Endothelial cell of umbilical vein (primary cell): ENCODE results near the gene SULT1A2. TPM values are rescaled to one million over a fixed set of nuclear protein-coding genes. Genes with fewer than 3 reads are reported as not detected.

Experiments
- BruUV-seq: library from RNA; stranded (reverse); fragments of 400-500 nt; replicated peaks from 2 replicates; lab custom pipeline; 2021; lab: Mats Ljungman, UMichigan
- CTCF ChIA-PET: fragments of 300-600, 350-600 bp; sonication (Branson Sonifier 250); formaldehyde crosslinking; loops from one replicate; lab custom pipeline; 2021; ENCODE audit warnings: antibody characterized with exemption, inconsistent platforms; lab: Charles Lee
- POLR2A ChIA-PET: fragments of 300-600, 350-600 bp; sonication (Branson Sonifier 250); formaldehyde crosslinking; loops from one replicate; lab custom pipeline; 2021; ENCODE audit warnings: antibody characterized with exemption, inconsistent platforms; lab: Charles Lee
- DNase-seq: peaks from one replicate; pipeline ENCODE4 v3.0.0-alpha.2; 2011; ENCODE audit warnings: low read depth, low spot score
- FAIRE-seq: peaks from 2 replicates; lab custom pipeline; 2011; peaks lifted over from hg19 to GRCh38; lab: Jason Lieb, UNC
- H2AFZ ChIP-seq: 2 replicates; pipeline ENCODE4 v1.6.0; 2012; ENCODE audit warnings: low read depth, low read length, control low read depth, inconsistent platforms
- H3K27ac ChIP-seq: 2 replicates; pipeline ENCODE4 v1.5.1; 2011; ENCODE audit warnings: low read depth, mild to moderate bottlenecking, control low read depth, low read length, moderate library complexity; ENCODE audit not compliant: insufficient read depth
- H3K27me3 ChIP-seq, 2 experiments: 2 replicates each; pipeline versions ENCODE4 v1.6.0 to v1.6.1; 2011; ENCODE audit warnings: low read length in 2 of 2, mixed read lengths in 1 of 2; ENCODE audit not compliant: control insufficient read depth in 2 of 2, insufficient read depth in 2 of 2
- H3K36me3 ChIP-seq, 2 experiments: 2 replicates in 1 of 2; 3 replicates in 1 of 2; pipeline ENCODE4 v1.5.1; 2011; ENCODE audit warnings: low read length in 2 of 2, mild to moderate bottlenecking in 1 of 2, moderate library complexity in 1 of 2; ENCODE audit not compliant: control insufficient read depth in 2 of 2, insufficient read depth in 2 of 2; ENCODE audit errors: extremely low read depth in 1 of 2
- H3K4me1 ChIP-seq: 3 replicates; pipeline ENCODE4 v1.5.1; 2011; ENCODE audit warnings: mild to moderate bottlenecking, low read length; ENCODE audit not compliant: control insufficient read depth, insufficient read depth; ENCODE audit errors: extremely low read depth
- H3K4me2 ChIP-seq: 2 replicates; pipeline ENCODE4 v1.6.1; 2011; ENCODE audit warnings: low read length, control low read depth, mixed read lengths; ENCODE audit not compliant: insufficient read depth
- H3K4me3 ChIP-seq, 3 experiments: fragments of 200-600 bp in 1 of 3; sonication (generic), shearing (Covaris generic) in 1 of 3; replicated peaks in 1 of 3; 2 replicates each; pipeline ENCODE4 v1.5.1; 2011 to 2016; ENCODE audit warnings: control low read depth in 3 of 3, low read length in 3 of 3, mild to moderate bottlenecking in 2 of 3, inconsistent platforms in 1 of 3, low read depth in 1 of 3, moderate library complexity in 1 of 3; ENCODE audit not compliant: insufficient read depth in 1 of 3
- H3K79me2 ChIP-seq: 2 replicates; pipeline ENCODE4 v1.6.0; 2012; ENCODE audit warnings: low read length, inconsistent platforms; ENCODE audit not compliant: control insufficient read depth, insufficient read depth
- H3K9ac ChIP-seq: replicated peaks from 2 replicates; pipeline ENCODE3; 2011; ENCODE audit warnings: low read length, control low read depth; ENCODE audit not compliant: insufficient read depth; ENCODE audit errors: extremely low read depth
- H3K9me1 ChIP-seq: replicated peaks from 3 replicates; pipeline ENCODE4 v1.6.0; 2011; ENCODE audit warnings: mild to moderate bottlenecking, low read length; ENCODE audit not compliant: control insufficient read depth, insufficient read depth; ENCODE audit errors: extremely low read depth
- H3K9me3 ChIP-seq: replicated peaks from 2 replicates; pipeline ENCODE4 v1.5.1; 2012; ENCODE audit warnings: low read length, inconsistent platforms; ENCODE audit not compliant: control insufficient read depth, insufficient read depth
- H4K20me1 ChIP-seq: replicated peaks from 2 replicates; pipeline ENCODE3; 2011; ENCODE audit warnings: mild to moderate bottlenecking, low read length; ENCODE audit not compliant: control insufficient read depth, insufficient read depth; ENCODE audit errors: extremely low read depth
- CTCF ChIP-seq, 2 donors: IDR thresholded peaks; 1 replicate in 1 of 2; 2 replicates in 1 of 2; pipeline ENCODE4 v1.5.1; 2011; ENCODE audit warnings: low read length in 2 of 2, mild to moderate bottlenecking in 2 of 2, moderate library complexity in 2 of 2, control low read depth in 1 of 2, inconsistent platforms in 1 of 2, low read depth in 1 of 2; ENCODE audit not compliant: insufficient read depth in 1 of 2; ENCODE audit errors: extremely low read depth in 1 of 2
- EZH2 ChIP-seq: IDR thresholded peaks from 2 replicates; pipeline ENCODE4 v1.6.1; 2012; ENCODE audit warnings: borderline replicate concordance, low read depth, mild to moderate bottlenecking, moderate library complexity, low read length, inconsistent platforms; ENCODE audit not compliant: severe bottlenecking
- FOS ChIP-seq: IDR thresholded peaks from 2 replicates; pipeline ENCODE4 v1.6.1; 2011; ENCODE audit warnings: mild to moderate bottlenecking, low read length, moderate library complexity, borderline replicate concordance; ENCODE audit not compliant: insufficient read depth
- GATA2 ChIP-seq: IDR thresholded peaks from 2 replicates; pipeline ENCODE4 v1.7.0; 2011; ENCODE audit warnings: low read depth, mild to moderate bottlenecking, moderate library complexity, mixed read lengths, low read length; ENCODE audit not compliant: insufficient read length, insufficient read depth
- JUN ChIP-seq: IDR thresholded peaks from 2 replicates; pipeline ENCODE4 v1.6.1; 2011; ENCODE audit warnings: borderline replicate concordance, low read depth; ENCODE audit not compliant: insufficient read length, insufficient read depth
- MAX ChIP-seq: IDR thresholded peaks from 2 replicates; pipeline ENCODE4 v1.6.1; 2011; ENCODE audit not compliant: insufficient read depth, insufficient read length
- MYC ChIP-seq: IDR thresholded peaks from one replicate; pipeline ENCODE4 v1.6.1; 2011; ENCODE audit warnings: mild to moderate bottlenecking, low read depth, low read length
- POLR2A ChIP-seq: IDR thresholded peaks from 2 replicates; pipeline ENCODE4 v1.6.1; 2012; ENCODE audit warnings: low read depth, mild to moderate bottlenecking, control low read depth, low read length
- POLR2AphosphoS5 ChIP-seq: IDR thresholded peaks from 2 replicates; pipeline ENCODE4 v1.6.1; 2012; ENCODE audit warnings: low read depth, mild to moderate bottlenecking, control low read depth, low read length, moderate library complexity; ENCODE audit not compliant: insufficient read depth
- dilution Hi-C: fragments of 300-500 bp; cut with MboI; formaldehyde crosslinking; loops from one replicate; pipeline ENCODE4 v1.15.0; 2019; ENCODE audit warnings: low sequenced_read_pairs; ENCODE audit not compliant: extremely low pct_ligation_motif_present
- intact Hi-C: fragments of 100-400 bp; cut with micrococcal nuclease; formaldehyde crosslinking; loops from one replicate; pipeline ENCODE4 v1.10.0; 2022
- polyA plus RNA-seq, 4 experiments: library from polyadenylated mRNA; depleted of rRNA in 3 of 4; stranded (reverse) in 3 of 4; unstranded in 1 of 4; fragments of >200 nt; gene quantifications; 2 replicates each; pipeline versions ENCODE4 v1.2.1 to v1.2.3, GENCODE V29; 2011 to 2012; ENCODE audit warnings: missing spikeins in 1 of 4
- total RNA-seq: library from RNA; stranded (reverse); gene quantifications from 2 replicates; pipeline ENCODE4 v1.2.3, GENCODE V29; 2021

The SULT1A2 gene
- total and polyA plus RNA-seq, 2 donors (not counting 3 experiments of a cell fraction or from before 2014, with no cell fraction given): not detected

GRCh38 chr16:28554634-28555423 lies 42.0 kb downstream of the SULT1A2 start:
- peaks cover 5% of the 10 kb centered on the region for H3K4me1 ChIP-seq
- CTCF ChIA-PET: no interaction called here
- DNase-seq (no peak), FAIRE-seq (no peak)
- peak overlapping the region; percentile 81 for H2AFZ ChIP-seq
- no peak overlapping the region for H3K27ac ChIP-seq
- no peaks in the 10 kb centered on the region for H3K36me3 ChIP-seq
- no peak overlapping the region for H3K9ac ChIP-seq
- TF ChIP-seq POLR2A (no peak), POLR2AphosphoS5 (no peak), MYC (no peak), JUN (no peak), CTCF (IDR thresholded peaks at IDR 0.05; ENCODE audit: extremely low read depth in 1 of 2, insufficient read depth in 1 of 2, low read depth in 1 of 2, low read length in 2 of 2) (no peak), FOS (no peak), EZH2 (no peak), GATA2 (no peak), MAX (no peak)
- H3K4me3 ChIP-seq: peak overlapping the region in 2 of 3 experiments; percentile 21 to 28
- H3K9me3 ChIP-seq: no peaks in the 10 kb centered on the region
- H4K20me1 ChIP-seq: no peaks in the 10 kb centered on the region
- dilution Hi-C loops (no loop called here), intact Hi-C loops (no loop called here)
- POLR2A ChIA-PET: no interaction called here
- H3K79me2 ChIP-seq: no peaks in the 10 kb centered on the region
- no peaks in the 10 kb centered on the region for H3K9me1 ChIP-seq
- peak overlapping the region; percentile 75 for H3K4me2 ChIP-seq
- TSS peak; percentile 45 for BruUV-seq
- H3K27me3 ChIP-seq: no peaks in the 10 kb centered on the region
